ENCODE data around the gene DHX40. TPM values are rescaled to one million over a fixed set of nuclear protein-coding genes. Genes with fewer than 3 reads are reported as not detected.
"Not testable (repeated sequence)": the region's sequence is repeated elsewhere in the genome, so short reads cannot be mapped to it uniquely, and the experiment has no call there.

DHX40 gene
- total and polyA plus RNA-seq, 8 donors: 6.6 to 21.2 (median 15.7) TPM

DNA sequence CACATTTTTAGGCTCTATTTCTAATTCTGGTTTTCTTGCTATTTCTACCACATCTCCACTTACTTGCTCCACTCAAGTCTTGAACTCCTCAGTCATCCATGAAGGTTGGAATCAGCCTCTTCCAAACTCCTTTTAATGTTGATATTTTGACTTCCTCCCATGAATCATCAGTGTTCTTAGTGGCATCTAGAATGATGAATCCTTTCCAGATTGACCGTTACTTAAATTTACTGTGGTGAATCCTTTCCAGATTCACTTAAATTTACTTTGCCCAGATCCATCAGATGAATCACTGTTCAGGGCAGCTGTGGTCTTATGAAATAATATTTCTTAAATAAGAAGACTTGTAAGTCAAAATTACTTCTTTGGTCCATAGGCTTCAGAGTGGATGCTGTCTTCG, 86.7 kb downstream of the DHX40 start:
- Histone ChIP-seq H3K36me3 (peaks cover 0 to 66% (median 22%) of the 10 kb centered on the region in 3 donors), H3K27ac (no peak overlapping the region), H3K27me3 (no peaks in the 10 kb centered on the region), H3K9me3 (no peaks in the 10 kb centered on the region), H3K4me3 (no peak overlapping the region), H3K4me1 (no peaks in the 10 kb centered on the region)
- intact Hi-C loops (cut with DNase I): no loop called here
- TF ChIP-seq, protein P1, sequence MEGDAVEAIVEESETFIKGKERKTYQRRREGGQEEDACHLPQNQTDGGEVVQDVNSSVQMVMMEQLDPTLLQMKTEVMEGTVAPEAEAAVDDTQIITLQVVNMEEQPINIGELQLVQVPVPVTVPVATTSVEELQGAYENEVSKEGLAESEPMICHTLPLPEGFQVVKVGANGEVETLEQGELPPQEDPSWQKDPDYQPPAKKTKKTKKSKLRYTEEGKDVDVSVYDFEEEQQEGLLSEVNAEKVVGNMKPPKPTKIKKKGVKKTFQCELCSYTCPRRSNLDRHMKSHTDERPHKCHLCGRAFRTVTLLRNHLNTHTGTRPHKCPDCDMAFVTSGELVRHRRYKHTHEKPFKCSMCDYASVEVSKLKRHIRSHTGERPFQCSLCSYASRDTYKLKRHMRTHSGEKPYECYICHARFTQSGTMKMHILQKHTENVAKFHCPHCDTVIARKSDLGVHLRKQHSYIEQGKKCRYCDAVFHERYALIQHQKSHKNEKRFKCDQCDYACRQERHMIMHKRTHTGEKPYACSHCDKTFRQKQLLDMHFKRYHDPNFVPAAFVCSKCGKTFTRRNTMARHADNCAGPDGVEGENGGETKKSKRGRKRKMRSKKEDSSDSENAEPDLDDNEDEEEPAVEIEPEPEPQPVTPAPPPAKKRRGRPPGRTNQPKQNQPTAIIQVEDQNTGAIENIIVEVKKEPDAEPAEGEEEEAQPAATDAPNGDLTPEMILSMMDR (IDR thresholded peaks at IDR 0.05): no peak
- WGBS, 2 donors: 99 to 100% methylated on average over 2 of the region's 2 CpGs
- no peak for DNase-seq
- FAIRE-seq: no peak
- ATAC-seq: no peak

DNA sequence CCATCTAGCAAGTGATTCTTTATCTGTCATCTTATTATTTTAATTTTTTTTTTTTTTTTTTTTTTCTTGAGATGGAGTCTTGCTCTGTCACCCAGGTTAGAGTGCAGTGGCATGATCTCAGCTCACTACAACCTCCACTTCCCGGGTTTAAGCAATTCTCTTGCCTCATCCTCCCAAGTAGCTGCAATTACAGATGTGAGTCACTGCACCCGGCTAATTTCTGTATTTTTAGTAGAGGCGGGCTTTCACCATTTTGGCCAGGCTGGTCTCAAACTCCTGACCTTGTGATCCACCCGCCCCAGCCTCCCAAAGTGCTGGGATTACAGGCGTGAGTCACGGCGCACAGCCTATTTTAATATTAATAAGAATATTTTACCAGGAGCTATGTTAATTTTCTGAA, 91.2 kb downstream of the DHX40 start:
- DNase-seq; H3K27me3 ChIP-seq; H3K4me3 ChIP-seq; H3K4me1 ChIP-seq; intact Hi-C loops (cut with DNase I); FAIRE-seq; H3K27ac ChIP-seq; ATAC-seq; H3K9me3 ChIP-seq: not testable (repeated sequence)
- WGBS, 2 donors: 88 to 96% methylated on average over 7 of the region's 7 CpGs
- H3K36me3 ChIP-seq: peaks cover 0 to 72% (median 28%) of the 10 kb centered on the region in 3 donors

Other genes with a start within 250 kb of the DHX40 start
- gene YPEL2, start 234.0 kb upstream of the DHX40 start, total RNA-seq: 10 to 100 TPM in 5 of 6 donors, 1 to 10 TPM in 1; 9.1 to 28.7 (median 13.6) TPM
- gene YPEL2, start 234.0 kb upstream of the DHX40 start, polyA plus RNA-seq: 1 to 10 TPM; 6.7 to 8.7 TPM
- 100 to 1,000 TPM in 2 of 6 donors, 10 to 100 TPM in 4; 44.7 to 118 (median 75.7) TPM for gene CLTC, start 54.3 kb downstream of the DHX40 start, total RNA-seq
- 10 to 100 TPM; 25.7 to 54.1 TPM for gene CLTC, start 54.3 kb downstream of the DHX40 start, polyA plus RNA-seq
- gene PTRH2, start 141.8 kb downstream of the DHX40 start, total RNA-seq: 10 to 100 TPM in 1 of 6 donors, 1 to 10 TPM in 5; 5.5 to 11.4 (median 9.3) TPM
- gene PTRH2, start 141.8 kb downstream of the DHX40 start, polyA plus RNA-seq: 10 to 100 TPM; 17.6 to 23.8 TPM
- 100 to 1,000 TPM in 2 of 6 donors, 10 to 100 TPM in 4; 55.5 to 177 (median 92.5) TPM for gene VMP1, start 142.0 kb downstream of the DHX40 start, total RNA-seq
- 10 to 100 TPM; 70.4 to 92.6 TPM for gene VMP1, start 142.0 kb downstream of the DHX40 start, polyA plus RNA-seq

All from pancreas (tissue), 10 donors.